WTC11 (cell line): ENCODE measurements around the gene SMYD3.

Source experiments
- PREB ChIP-seq: sonication (generic); formaldehyde crosslinking; IDR thresholded peaks from 2 replicates; pipeline ENCODE4 v1.8.1; 2022; ENCODE audit warnings: mild to moderate bottlenecking, missing genetic modification reagents, moderate library complexity, borderline replicate concordance
- ZNF138 ChIP-seq: sonication (generic); formaldehyde crosslinking; conservative IDR thresholded peaks from 2 replicates; pipeline ENCODE4 v1.8.1; 2022; ENCODE audit warnings: mild to moderate bottlenecking, moderate library complexity, missing genetic modification reagents

- TF ChIP-seq PREB (CRISPR knock-in tag) (no peak), ZNF138 (CRISPR knock-in tag) (no peak)
These were observed 674.1 kb downstream of the SMYD3 start for GRCh38 chr1:245832771-245833527.
